ENCODE data around the gene ATRN.

ATRN gene

DNA sequence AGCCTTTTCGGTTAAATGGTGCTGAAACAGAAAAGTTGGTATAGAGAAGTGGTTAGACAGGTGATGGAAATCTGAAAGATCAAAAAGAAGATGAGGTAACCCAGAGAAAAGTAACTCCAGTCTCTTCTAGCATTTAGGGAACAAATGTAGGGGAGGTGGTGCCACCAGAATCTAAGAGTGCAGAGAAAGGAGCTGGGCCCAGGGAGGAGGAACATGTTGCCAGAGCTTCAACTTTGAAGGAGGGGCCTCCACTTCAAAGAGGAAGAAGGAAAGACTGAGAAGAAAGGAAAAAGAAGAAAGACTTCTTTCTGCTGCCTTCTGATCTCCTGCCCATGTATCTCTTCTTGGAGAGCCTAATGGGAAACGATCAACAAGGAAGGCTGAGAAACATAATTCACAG, 23.5 kb upstream of the ATRN start:
- no peaks in the 10 kb centered on the region for H3K9me3 ChIP-seq (ENCODE audit: low read length)
- no peak overlapping the region for H3K9ac ChIP-seq (ENCODE audit: low read length)
- no peaks in the 10 kb centered on the region for H3K4me1 ChIP-seq (ENCODE audit: insufficient read depth, low read length)
- H3K36me3 ChIP-seq (ENCODE audit: insufficient read depth, low read length) = no peaks in the 10 kb centered on the region
- no peak overlapping the region for H3K27ac ChIP-seq (ENCODE audit: low read depth, low read length)
- H3K27me3 ChIP-seq (ENCODE audit: control insufficient read depth in 1 of 2, insufficient read depth in 2 of 2, low read length in 2 of 2) = no peaks in the 10 kb centered on the region
- no peak overlapping the region for H3K4me3 ChIP-seq (ENCODE audit: low read depth in 1 of 2, low read length in 2 of 2)

DNA sequence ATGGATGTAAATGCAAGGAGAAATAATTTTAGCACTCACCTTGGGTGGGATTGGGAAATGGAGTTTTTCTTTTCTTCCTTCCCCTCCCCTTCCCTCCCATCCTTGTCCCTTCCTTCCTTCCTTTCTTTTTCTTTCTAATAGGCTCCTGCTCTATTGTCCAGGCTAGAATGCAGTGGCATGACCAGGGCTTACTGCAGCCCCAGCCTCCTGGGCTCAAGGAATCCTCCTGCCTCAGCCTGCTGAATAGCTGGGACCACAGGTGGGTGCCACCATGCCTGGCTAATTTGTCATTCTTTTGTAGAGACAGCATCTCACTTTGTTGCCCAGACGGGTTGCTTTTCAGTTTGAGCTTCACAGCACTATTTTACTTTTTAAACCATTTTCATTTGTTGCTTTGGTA, 21.5 kb upstream of the ATRN start:
- H3K9ac ChIP-seq (ENCODE audit: low read length) = no peak overlapping the region
- H3K27me3 ChIP-seq (ENCODE audit: control insufficient read depth in 1 of 2, insufficient read depth in 2 of 2, low read length in 2 of 2) = no peaks in the 10 kb centered on the region
- no peak overlapping the region for H3K4me3 ChIP-seq (ENCODE audit: low read depth in 1 of 2, low read length in 2 of 2)

DNA sequence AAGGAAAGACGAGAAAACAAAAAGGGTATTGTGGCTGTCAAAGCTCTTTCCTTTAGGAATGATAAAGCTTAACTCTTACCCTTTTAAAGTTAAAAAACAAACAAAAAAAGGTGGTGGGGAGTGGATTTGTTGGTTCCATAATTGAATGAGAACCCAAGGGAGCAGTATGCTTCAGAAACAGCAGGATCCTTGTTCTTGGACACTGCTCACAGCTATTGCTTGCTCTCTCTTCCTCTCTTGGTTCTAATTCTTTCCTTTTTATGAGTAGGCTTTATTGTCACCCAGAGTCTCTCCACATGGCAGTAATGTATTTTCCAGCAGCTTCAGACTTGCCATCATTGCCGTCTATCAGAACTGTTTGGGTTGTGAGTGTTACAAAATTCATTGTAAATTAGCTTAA, 18.7 kb upstream of the ATRN start:
- no peaks in the 10 kb centered on the region for H3K4me1 ChIP-seq (ENCODE audit: insufficient read depth, low read length)
- H3K9ac ChIP-seq (ENCODE audit: low read length) = no peak overlapping the region
- H3K9me3 ChIP-seq (ENCODE audit: low read length) = no peaks in the 10 kb centered on the region
- H3K4me3 ChIP-seq (ENCODE audit: low read depth in 1 of 2, low read length in 2 of 2) = no peak overlapping the region
- no peaks in the 10 kb centered on the region for H3K36me3 ChIP-seq (ENCODE audit: insufficient read depth, low read length)
- no peak overlapping the region for H3K27ac ChIP-seq (ENCODE audit: low read depth, low read length)
- H3K27me3 ChIP-seq (ENCODE audit: control insufficient read depth in 1 of 2, insufficient read depth in 2 of 2, low read length in 2 of 2) = no peaks in the 10 kb centered on the region

More for the DNA sequence above, 21.5 kb upstream of the ATRN start:
- Histone ChIP-seq H3K9me3 (ENCODE audit: low read length) (no peaks in the 10 kb centered on the region), H3K4me1 (ENCODE audit: insufficient read depth, low read length) (no peaks in the 10 kb centered on the region), H3K27ac (ENCODE audit: low read depth, low read length) (no peak overlapping the region), H3K36me3 (ENCODE audit: insufficient read depth, low read length) (no peaks in the 10 kb centered on the region)

DNA sequence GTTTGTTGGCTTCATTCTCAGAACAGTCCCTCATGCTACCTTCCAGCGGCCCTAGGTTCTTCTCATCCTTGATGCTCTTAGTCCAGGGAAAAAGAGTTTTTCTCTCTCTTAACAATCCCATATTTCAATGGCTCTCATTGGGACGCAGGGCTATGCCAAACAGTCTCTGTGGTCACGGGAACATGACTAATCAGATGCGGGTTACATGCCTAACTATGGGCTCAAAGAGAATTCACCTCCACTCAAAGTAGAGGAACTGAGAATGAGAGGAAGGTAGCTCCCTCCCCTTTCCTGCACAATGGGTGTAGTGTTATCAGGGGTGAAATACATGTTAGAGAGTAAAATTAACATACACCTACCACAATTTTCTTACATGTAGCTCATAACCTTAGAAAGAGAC, 18.1 kb upstream of the ATRN start:
- Histone ChIP-seq H3K27ac (ENCODE audit: low read depth, low read length) (no peak overlapping the region), H3K9me3 (ENCODE audit: low read length) (no peaks in the 10 kb centered on the region), H3K4me3 (ENCODE audit: low read depth in 1 of 2, low read length in 2 of 2) (no peak overlapping the region), H3K4me1 (ENCODE audit: insufficient read depth, low read length) (no peaks in the 10 kb centered on the region), H3K27me3 (ENCODE audit: control insufficient read depth in 1 of 2, insufficient read depth in 2 of 2, low read length in 2 of 2) (no peaks in the 10 kb centered on the region), H3K9ac (ENCODE audit: low read length) (no peak overlapping the region), H3K36me3 (ENCODE audit: insufficient read depth, low read length) (no peaks in the 10 kb centered on the region)

DNA sequence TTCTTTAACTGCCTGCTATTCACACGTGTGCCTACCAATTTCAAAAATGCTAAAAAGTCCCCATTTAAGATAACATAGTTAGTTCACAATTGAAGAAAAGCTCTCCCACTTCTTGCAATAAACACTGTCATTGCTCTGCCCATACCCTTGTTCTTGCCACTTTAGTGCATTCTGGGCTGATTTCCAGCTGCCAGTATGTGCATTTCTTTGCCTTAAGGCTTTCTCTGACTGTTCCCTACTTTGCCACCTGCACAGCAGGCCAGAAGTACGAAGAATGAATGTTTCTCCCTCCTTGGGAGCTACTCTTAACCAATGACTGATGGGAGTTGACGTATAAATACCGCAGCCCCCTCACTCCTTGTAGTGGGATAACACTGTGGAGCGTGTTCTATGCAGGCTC, 16.0 kb upstream of the ATRN start:
- Histone ChIP-seq H3K27ac (ENCODE audit: low read depth, low read length) (no peak overlapping the region), H3K27me3 (ENCODE audit: control insufficient read depth in 1 of 2, insufficient read depth in 2 of 2, low read length in 2 of 2) (no peaks in the 10 kb centered on the region), H3K36me3 (ENCODE audit: insufficient read depth, low read length) (no peaks in the 10 kb centered on the region), H3K4me1 (ENCODE audit: insufficient read depth, low read length) (no peaks in the 10 kb centered on the region), H3K4me3 (ENCODE audit: low read depth in 1 of 2, low read length in 2 of 2) (no peak overlapping the region), H3K9ac (ENCODE audit: low read length) (no peak overlapping the region), H3K9me3 (ENCODE audit: low read length) (no peaks in the 10 kb centered on the region)

DNA sequence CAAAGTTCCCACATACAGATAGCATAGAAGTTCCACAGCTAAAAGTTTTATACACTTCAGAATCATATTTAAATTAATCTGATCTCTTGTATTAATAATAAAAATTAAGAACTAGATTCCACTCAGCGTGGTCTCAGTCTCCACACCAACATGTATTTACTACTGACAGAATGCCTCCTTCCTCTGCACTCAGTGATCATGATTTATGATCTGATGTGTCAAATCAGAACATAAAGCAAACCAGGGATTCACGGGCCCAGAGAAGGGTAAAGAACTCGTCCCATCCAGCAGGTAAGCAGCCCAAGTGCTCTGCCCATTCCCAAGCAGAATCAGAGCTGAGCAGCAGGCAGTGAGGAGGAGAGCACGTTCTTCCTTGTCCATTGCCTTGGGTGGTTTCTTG, 14.2 kb upstream of the ATRN start:
- no peaks in the 10 kb centered on the region for H3K27me3 ChIP-seq (ENCODE audit: control insufficient read depth in 1 of 2, insufficient read depth in 2 of 2, low read length in 2 of 2)
- no peak overlapping the region for H3K4me3 ChIP-seq (ENCODE audit: low read depth in 1 of 2, low read length in 2 of 2)
- no peak overlapping the region for H3K27ac ChIP-seq (ENCODE audit: low read depth, low read length)
- H3K4me1 ChIP-seq (ENCODE audit: insufficient read depth, low read length) = no peaks in the 10 kb centered on the region
- no peak overlapping the region for H3K9ac ChIP-seq (ENCODE audit: low read length)
- no peaks in the 10 kb centered on the region for H3K9me3 ChIP-seq (ENCODE audit: low read length)
- H3K36me3 ChIP-seq (ENCODE audit: insufficient read depth, low read length) = no peaks in the 10 kb centered on the region

DNA sequence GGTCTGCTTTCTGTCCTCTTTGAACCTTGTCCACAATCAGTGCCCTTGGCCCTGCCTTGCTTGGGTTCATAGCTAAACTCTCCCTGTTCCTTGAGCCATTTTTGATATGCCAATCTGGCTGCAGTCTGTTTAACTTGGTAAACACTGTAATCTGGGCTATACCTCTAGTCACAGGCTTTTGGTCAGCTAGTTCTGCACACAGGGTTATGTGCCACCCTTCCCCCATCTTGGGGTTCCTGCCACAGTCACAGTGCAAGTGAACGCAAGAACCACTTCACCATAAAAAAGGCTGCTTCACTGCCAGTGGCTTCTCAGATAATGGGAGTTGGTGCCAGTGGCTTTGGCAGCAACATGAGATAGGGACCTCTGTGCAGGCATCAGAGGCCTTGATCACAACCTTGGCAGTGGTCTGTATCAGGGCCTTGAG, 10.9 kb upstream of the ATRN start:
- no peaks in the 10 kb centered on the region for H3K4me1 ChIP-seq (ENCODE audit: insufficient read depth, low read length)
- H3K27ac ChIP-seq (ENCODE audit: low read depth, low read length) = no peak overlapping the region
- no peaks in the 10 kb centered on the region for H3K27me3 ChIP-seq (ENCODE audit: control insufficient read depth in 1 of 2, insufficient read depth in 2 of 2, low read length in 2 of 2)

DNA sequence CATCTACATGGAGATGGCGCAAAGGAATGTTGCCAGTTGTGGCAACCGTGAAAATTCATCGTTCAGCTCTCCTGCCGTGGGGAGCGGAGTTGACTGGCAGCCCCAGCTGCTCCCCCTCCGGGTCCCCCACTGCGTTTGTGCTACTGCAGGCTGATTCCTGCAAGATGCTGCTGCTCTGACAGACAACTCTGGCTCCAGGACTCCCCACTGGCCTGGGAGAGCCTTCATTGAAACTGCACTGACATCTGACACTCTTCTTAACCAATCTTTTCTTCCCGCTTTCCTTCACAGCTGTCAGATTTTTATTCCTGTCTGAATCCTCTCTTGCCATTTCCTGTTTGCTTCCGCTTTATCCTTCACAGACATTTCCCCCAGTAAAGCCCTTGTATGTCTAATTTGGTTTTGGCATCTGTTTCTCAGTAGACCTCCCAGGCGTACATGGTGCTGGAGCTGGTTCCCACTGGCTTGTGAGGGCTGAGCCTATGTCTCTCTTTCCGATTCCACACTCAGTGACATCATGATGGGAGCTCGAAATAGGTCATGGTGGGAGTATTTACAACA, 9.5 kb upstream of the ATRN start:
- Histone ChIP-seq H3K27ac (ENCODE audit: low read depth, low read length) (no peak overlapping the region), H3K9me3 (ENCODE audit: low read length) (no peaks in the 10 kb centered on the region), H3K36me3 (ENCODE audit: insufficient read depth, low read length) (no peaks in the 10 kb centered on the region), H3K4me3 (ENCODE audit: low read depth in 1 of 2, low read length in 2 of 2) (no peak overlapping the region), H3K27me3 (ENCODE audit: control insufficient read depth in 1 of 2, insufficient read depth in 2 of 2, low read length in 2 of 2) (no peaks in the 10 kb centered on the region), H3K9ac (ENCODE audit: low read length) (no peak overlapping the region), H3K4me1 (ENCODE audit: insufficient read depth, low read length) (no peaks in the 10 kb centered on the region)

More for the DNA sequence above, 10.9 kb upstream of the ATRN start:
- Histone ChIP-seq H3K4me3 (ENCODE audit: low read depth in 1 of 2, low read length in 2 of 2) (no peak overlapping the region), H3K36me3 (ENCODE audit: insufficient read depth, low read length) (no peaks in the 10 kb centered on the region), H3K9me3 (ENCODE audit: low read length) (no peaks in the 10 kb centered on the region), H3K9ac (ENCODE audit: low read length) (no peak overlapping the region)

DNA sequence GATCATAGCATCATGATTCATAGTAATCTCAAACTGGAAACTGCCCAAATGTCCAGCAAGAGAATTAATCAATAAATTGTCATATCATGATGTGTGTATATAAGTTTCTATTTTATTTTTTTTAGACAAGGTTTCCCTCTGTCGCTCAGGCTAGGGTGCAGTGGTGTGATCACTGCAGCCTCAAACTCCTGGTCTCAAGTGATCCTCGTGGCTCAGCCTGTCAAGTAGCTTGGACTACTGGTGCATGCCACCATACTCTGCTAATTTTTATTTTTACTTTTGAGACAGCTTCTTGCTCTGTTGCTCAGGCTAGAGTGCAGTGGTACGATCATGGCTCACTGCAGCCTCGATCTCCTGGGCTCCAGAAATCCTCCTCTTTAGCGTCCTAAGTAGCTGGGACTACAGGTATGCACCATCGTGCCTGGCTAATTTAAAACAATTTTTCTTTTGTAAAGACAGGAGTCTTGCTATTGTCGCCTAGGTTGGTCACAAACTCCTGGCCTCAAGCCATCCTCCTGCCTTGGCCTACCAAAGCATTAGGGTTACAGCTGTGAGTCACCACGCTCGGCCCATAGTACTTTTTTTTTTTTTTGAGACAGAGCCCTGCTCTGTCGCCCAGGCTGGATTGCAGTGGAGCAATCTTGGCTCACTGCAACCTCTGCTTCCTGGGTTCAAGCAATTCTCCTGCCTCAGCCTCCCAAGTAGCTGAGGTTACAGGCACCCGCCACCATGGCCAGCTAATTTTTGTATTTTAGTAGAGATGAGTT, 8.7 kb upstream of the ATRN start:
- H3K4me1 ChIP-seq (ENCODE audit: insufficient read depth, low read length) = no peaks in the 10 kb centered on the region
- no peak overlapping the region for H3K9ac ChIP-seq (ENCODE audit: low read length)
- no peaks in the 10 kb centered on the region for H3K9me3 ChIP-seq (ENCODE audit: low read length)
- no peaks in the 10 kb centered on the region for H3K27me3 ChIP-seq (ENCODE audit: control insufficient read depth in 1 of 2, insufficient read depth in 2 of 2, low read length in 2 of 2)
- H3K36me3 ChIP-seq (ENCODE audit: insufficient read depth, low read length) = no peaks in the 10 kb centered on the region
- no peak overlapping the region for H3K27ac ChIP-seq (ENCODE audit: low read depth, low read length)
- no peak overlapping the region for H3K4me3 ChIP-seq (ENCODE audit: low read depth in 1 of 2, low read length in 2 of 2)

DNA sequence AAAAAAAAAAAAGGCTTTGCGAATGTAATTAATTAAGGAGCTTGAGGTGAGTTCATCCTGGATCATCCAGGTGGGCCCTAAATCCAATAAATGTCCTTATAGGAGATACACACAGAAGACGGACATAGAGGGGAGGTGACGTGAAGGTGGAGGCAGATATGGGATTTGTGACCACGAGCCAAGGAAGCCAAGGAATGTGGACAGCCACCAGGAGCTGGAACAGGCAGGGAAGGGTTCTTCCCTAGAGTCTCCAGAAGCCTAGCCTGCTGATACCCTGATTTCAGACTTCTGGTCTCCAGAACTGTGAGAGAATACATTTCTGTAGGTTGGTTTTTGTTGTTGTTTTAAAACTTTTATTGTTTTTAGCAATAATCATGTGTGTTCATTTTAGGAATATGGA, 6.7 kb upstream of the ATRN start:
- Histone ChIP-seq H3K27ac (ENCODE audit: low read depth, low read length) (no peak overlapping the region), H3K4me1 (ENCODE audit: insufficient read depth, low read length) (no peaks in the 10 kb centered on the region), H3K9me3 (ENCODE audit: low read length) (no peaks in the 10 kb centered on the region), H3K27me3 (ENCODE audit: control insufficient read depth in 1 of 2, insufficient read depth in 2 of 2, low read length in 2 of 2) (no peaks in the 10 kb centered on the region), H3K9ac (ENCODE audit: low read length) (no peak overlapping the region), H3K4me3 (ENCODE audit: low read depth in 1 of 2, low read length in 2 of 2) (no peak overlapping the region), H3K36me3 (ENCODE audit: insufficient read depth, low read length) (no peaks in the 10 kb centered on the region)

DNA sequence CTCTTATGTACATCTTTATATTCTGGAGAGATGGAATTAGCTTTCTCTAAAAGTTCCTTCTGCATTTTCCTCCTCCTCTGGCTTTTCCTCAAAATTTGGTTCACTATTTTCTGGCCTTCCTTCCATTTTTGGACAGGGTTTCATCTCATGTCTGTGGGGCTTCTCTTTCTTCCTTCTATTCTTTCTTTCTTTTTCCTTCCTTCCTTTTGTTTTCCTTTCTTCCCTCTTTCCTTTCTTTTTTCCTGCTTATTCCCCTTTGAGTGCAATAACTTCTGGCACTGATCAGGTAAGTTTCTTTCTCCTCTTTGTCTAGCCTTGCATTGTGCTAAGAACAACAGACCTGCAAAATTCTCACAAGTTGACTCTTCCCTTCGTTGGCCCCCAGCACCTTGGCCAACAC, 5.5 kb upstream of the ATRN start:
- no peaks in the 10 kb centered on the region for H3K4me1 ChIP-seq (ENCODE audit: insufficient read depth, low read length)
- H3K36me3 ChIP-seq (ENCODE audit: insufficient read depth, low read length) = no peaks in the 10 kb centered on the region
- no peaks in the 10 kb centered on the region for H3K9me3 ChIP-seq (ENCODE audit: low read length)
- no peaks in the 10 kb centered on the region for H3K27me3 ChIP-seq (ENCODE audit: control insufficient read depth in 1 of 2, insufficient read depth in 2 of 2, low read length in 2 of 2)
- no peak overlapping the region for H3K4me3 ChIP-seq (ENCODE audit: low read depth in 1 of 2, low read length in 2 of 2)
- H3K9ac ChIP-seq (ENCODE audit: low read length) = no peak overlapping the region
- no peak overlapping the region for H3K27ac ChIP-seq (ENCODE audit: low read depth, low read length)

DNA sequence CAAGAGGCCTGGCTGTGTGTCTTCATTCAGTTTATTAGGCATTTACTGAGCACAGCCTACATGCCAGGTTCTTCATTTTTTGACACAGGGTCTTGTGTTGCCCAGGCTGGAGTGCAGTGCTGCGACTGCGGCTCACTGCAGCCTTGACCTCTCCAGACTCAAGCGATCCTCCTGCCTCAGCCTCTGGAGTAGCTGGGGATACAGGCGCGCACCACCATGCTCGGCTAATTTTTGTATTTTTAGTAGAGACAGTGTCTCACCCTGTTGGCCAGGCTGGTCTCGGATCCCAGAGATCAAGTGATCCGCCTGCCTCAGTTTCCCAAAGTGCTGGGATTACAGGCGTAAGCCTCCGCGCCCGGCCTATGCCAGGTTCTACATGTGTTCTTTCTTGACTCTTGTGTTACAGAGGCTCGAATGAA, 601 bp upstream of the ATRN start:
- H3K9ac ChIP-seq (ENCODE audit: low read length) = peak overlapping the region; percentile 45
- H3K9me3 ChIP-seq (ENCODE audit: low read length) = no peaks in the 10 kb centered on the region
- H3K27ac ChIP-seq (ENCODE audit: low read depth, low read length) = peak overlapping the region; percentile 82
- H3K4me1 ChIP-seq (ENCODE audit: insufficient read depth, low read length) = peaks cover 28% of the 10 kb centered on the region
- no peaks in the 10 kb centered on the region for H3K27me3 ChIP-seq (ENCODE audit: control insufficient read depth in 1 of 2, insufficient read depth in 2 of 2, low read length in 2 of 2)
- peak overlapping the region; percentile 74 to 94 for H3K4me3 ChIP-seq (ENCODE audit: low read depth in 1 of 2, low read length in 2 of 2)
- no peaks in the 10 kb centered on the region for H3K36me3 ChIP-seq (ENCODE audit: insufficient read depth, low read length)

All from muscle layer of colon (tissue), 2 donors.